Measurements from ENCODE around the gene SPDYE18.
"Not testable (repeated sequence)": the region's sequence is repeated elsewhere in the genome, so short reads cannot be mapped to it uniquely, and the experiment has no call there.

DNA sequence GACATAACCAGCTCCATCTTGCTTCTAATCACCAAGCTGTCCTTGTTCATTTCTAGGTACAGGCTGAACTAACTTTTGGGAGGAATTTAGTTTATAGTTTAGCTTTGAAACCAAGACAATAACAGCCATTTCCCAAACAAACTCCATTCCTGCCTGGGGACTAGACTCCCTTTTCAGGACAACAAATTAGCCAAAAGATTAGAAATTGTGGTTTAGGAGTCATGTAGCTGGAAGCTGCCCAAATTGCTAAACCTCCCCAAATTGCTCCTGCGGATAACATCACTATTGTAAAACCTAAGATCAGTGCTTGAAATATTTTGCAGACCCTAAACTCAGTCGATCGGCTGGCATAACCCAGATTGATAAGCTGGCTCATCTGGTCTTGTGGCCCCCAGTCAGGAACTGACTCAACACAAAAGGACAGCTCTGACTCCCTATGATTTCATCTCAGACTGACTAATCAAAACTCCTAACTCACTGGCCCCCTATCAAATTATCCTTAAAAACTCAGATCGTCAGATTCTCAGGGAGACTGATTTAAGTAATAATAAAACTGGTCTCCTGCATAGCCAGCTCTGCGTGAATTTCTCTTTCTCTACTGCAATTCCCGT lies 12.5 kb upstream of the SPDYE18 start:
- TF ChIP-seq, protein P1, sequence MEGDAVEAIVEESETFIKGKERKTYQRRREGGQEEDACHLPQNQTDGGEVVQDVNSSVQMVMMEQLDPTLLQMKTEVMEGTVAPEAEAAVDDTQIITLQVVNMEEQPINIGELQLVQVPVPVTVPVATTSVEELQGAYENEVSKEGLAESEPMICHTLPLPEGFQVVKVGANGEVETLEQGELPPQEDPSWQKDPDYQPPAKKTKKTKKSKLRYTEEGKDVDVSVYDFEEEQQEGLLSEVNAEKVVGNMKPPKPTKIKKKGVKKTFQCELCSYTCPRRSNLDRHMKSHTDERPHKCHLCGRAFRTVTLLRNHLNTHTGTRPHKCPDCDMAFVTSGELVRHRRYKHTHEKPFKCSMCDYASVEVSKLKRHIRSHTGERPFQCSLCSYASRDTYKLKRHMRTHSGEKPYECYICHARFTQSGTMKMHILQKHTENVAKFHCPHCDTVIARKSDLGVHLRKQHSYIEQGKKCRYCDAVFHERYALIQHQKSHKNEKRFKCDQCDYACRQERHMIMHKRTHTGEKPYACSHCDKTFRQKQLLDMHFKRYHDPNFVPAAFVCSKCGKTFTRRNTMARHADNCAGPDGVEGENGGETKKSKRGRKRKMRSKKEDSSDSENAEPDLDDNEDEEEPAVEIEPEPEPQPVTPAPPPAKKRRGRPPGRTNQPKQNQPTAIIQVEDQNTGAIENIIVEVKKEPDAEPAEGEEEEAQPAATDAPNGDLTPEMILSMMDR (IDR thresholded peaks at IDR 0.05; ENCODE audit: low read depth, low read length, missing input control): not testable (repeated sequence)
- not testable (repeated sequence) for TF ChIP-seq TAF1 (conservative IDR thresholded peaks at IDR 0.05); MAX (IDR thresholded peaks at IDR 0.05); SP1 (IDR thresholded peaks at IDR 0.05)
